ENCODE data around the gene CEMIP2.

DNA sequence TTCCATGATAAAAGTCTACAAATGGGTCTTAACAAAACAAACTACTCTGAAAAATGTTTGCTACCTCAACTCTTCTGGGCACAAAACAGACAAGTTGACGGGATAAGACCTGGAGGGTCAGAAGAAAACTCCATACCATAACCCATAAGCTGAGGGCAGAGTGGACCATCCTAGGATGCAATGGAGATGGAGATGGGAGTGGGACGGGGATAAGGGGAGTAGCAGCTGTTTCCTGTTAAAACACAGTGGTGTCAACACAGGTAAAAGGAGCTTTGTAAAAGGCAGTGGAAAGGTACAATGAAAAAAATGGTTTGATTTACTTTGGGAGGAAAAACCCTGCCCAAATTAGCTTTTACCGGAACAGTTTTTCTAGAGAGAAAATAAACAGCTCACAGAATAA lies 41.6 kb downstream of the CEMIP2 start:
- no peak for TF ChIP-seq STAT5B (CRISPR knock-in tag; IDR thresholded peaks at IDR 0.05)
- TF ChIP-seq, protein P1, sequence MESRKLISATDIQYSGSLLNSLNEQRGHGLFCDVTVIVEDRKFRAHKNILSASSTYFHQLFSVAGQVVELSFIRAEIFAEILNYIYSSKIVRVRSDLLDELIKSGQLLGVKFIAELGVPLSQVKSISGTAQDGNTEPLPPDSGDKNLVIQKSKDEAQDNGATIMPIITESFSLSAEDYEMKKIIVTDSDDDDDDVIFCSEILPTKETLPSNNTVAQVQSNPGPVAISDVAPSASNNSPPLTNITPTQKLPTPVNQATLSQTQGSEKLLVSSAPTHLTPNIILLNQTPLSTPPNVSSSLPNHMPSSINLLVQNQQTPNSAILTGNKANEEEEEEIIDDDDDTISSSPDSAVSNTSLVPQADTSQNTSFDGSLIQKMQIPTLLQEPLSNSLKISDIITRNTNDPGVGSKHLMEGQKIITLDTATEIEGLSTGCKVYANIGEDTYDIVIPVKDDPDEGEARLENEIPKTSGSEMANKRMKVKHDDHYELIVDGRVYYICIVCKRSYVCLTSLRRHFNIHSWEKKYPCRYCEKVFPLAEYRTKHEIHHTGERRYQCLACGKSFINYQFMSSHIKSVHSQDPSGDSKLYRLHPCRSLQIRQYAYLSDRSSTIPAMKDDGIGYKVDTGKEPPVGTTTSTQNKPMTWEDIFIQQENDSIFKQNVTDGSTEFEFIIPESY (CRISPR knock-in tag; IDR thresholded peaks at IDR 0.05) = no peak
- no peak for TF ChIP-seq ZNF335 (CRISPR knock-in tag; IDR thresholded peaks at IDR 0.05)
- TF ChIP-seq KLF6 (CRISPR knock-in tag; IDR thresholded peaks at IDR 0.05) = no peak
- no peak for TF ChIP-seq TCF12 (IDR thresholded peaks at IDR 0.05)
- TF ChIP-seq TCF12 (CRISPR knock-in tag; IDR thresholded peaks at IDR 0.05) = no peak
- no peak for TF ChIP-seq JUNB (CRISPR knock-in tag; IDR thresholded peaks at IDR 0.05; ENCODE audit: borderline replicate concordance)
- TF ChIP-seq SRSF4 (IDR thresholded peaks at IDR 0.05; ENCODE audit: low read depth, low read length, poor library complexity, severe bottlenecking) = no peak
- TF ChIP-seq ZFX (CRISPR knock-in tag; IDR thresholded peaks at IDR 0.05; ENCODE audit: low read depth) = no peak
- no peak for TF ChIP-seq CTCF (CRISPR knock-in tag; IDR thresholded peaks at IDR 0.05)
- no peak for TF ChIP-seq ZIK1 (CRISPR knock-in tag; IDR thresholded peaks at IDR 0.05; ENCODE audit: borderline replicate concordance, low read depth)
- TF ChIP-seq FOXK2 (IDR thresholded peaks at IDR 0.05) = no peak
